Stimulated activated CD8-positive, alpha-beta memory T cell treated with anti-CD3 and anti-CD28 coated beads, Interleukin-15, amount 100 ng/mL, for 48 hours (primary cell): Measurements from ENCODE around the gene APOL1.

Source experiments
- DNase-seq, 2 donors: peaks; one replicate each; pipeline ENCODE4 v3.0.0-alpha.2; 2020; ENCODE audit warnings: low read depth in 2 of 2

The APOL1 gene

DNA sequence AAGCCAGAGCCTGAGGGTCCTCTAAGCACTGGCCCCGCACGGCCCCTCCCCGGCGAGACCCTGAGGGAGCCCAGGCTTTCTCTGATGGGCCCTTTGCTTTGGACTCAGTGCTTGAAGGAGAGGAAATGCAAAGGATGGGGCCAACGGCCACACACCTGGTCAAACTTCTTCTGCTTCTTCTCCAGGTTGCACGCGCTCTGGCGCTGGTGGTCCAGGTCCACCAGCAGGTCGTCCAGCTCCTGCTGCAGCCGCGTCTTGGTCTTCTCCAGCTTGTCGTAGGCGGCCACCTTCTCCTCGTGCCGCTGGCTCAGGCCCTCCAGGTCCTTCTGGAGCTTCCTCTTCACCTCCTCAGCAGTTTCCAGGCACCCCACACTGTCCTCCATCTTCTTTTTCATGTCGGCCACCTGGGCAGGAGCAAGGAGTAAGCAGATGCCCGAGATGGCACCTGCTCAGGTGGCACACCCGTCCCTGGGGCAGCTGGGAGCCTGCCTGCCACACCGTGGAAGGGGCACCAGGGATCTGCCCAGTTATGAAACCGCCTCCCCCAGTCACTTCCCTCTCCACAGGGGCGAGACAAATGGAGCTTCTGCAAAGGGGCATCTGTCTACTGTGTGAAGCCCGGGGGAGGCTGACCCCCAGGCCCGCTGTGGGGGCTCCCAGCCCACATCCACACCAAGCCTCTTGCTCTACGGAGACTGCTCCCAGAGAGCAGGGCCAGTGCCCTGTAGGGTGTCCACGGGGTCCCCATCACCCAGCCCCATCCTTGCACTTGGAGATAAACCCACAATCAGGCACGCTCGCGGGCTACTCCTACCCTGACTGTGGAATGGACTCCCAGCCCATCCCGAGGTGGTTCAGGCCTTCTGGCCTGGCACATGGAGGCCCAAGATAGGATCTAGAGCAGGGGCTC lies 39.2 kb downstream of the APOL1 start:
- DNase-seq: no peak

DNA sequence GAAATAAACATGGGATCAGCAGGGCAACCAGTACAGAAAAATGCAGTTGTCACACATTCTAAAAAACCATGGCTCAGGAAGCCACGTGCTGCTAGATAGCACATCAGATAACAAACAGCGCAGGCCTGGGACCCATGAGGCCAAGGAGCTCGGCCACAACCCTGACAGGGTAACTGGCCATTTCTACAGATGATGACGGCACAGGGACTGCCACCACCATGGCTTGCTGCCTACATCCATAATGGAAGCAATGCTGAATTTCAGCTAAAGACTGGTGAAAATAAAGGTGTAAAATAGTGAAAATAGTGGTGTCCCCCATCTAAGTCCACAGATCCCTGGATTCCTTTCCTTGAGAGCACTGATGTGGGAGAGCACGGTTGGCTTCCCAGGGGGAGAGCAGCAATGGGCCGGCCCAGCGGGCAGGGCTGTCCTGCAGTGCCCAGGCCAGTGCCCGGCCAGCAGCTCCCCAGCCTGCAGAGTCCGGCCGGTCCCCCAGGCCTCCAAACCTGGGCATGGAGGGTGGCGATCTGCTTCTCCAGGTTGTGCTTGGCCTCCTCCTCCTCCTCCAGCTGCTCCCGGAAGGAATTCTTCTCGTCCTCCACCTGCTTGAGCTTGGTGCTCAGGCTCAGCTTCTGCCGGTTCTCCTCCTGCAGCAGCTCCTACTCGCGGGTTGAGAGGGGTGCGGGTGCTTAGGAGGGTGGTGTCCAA lies 40.0 kb downstream of the APOL1 start:
- DNase-seq: no peak

GRCh38 chr22:36293606-36294292 lies 40.8 kb downstream of the APOL1 start:
- DNase-seq: no peak

GRCh38 chr22:36294293-36294620 lies 41.3 kb downstream of the APOL1 start:
- no peak for DNase-seq

DNA sequence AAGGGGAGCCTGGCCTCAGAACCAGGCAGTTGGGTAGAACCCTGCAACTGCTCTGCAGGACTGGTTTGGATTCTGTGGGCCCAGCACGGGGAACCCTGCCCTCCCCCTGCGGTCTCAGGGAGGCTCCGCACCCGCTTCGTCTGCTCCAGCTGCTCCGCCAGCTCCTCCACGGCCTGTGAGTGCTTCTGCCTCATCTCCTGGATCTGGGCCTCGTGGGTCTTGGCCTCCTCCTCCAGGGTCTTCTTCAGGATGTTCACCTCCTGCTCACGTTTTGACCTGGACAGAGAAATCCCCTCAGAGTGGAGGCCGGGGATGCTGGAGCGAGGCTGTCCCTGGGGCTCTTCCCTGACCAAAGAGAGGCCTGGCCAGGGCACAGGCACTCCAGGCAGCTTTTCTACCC lies 41.9 kb downstream of the APOL1 start:
- DNase-seq: no peak

- DNase-seq: no peak
These were observed 42.3 kb downstream of the APOL1 start for GRCh38 chr22:36295247-36295646.

GRCh38 chr22:36296690-36297089 lies 43.8 kb downstream of the APOL1 start:
- DNase-seq: no peak

GRCh38 chr22:36297568-36297967 lies 44.6 kb downstream of the APOL1 start:
- no peak for DNase-seq

DNA sequence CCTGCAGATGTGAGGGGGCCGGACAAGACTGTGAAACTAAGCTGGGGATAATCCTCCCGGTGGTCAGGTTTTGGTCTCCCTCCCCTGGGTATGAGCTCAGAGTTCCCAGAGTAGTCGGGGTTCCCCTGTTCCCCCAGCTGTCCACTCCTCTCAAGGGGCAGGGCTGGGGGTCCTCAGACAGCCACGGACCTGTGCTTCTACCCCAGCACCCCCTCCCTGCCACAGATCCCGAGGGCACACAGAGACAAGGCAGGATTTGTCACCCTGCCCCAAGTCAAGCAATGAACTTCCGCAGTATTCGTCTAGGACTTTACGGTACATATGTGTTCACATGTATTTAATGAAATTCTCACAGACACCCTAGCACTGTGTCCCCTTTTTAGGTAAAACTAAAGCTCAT lies 45.2 kb downstream of the APOL1 start:
- no peak for DNase-seq

- no peak for DNase-seq
These were observed 45.7 kb downstream of the APOL1 start for GRCh38 chr22:36298601-36299000.

DNA sequence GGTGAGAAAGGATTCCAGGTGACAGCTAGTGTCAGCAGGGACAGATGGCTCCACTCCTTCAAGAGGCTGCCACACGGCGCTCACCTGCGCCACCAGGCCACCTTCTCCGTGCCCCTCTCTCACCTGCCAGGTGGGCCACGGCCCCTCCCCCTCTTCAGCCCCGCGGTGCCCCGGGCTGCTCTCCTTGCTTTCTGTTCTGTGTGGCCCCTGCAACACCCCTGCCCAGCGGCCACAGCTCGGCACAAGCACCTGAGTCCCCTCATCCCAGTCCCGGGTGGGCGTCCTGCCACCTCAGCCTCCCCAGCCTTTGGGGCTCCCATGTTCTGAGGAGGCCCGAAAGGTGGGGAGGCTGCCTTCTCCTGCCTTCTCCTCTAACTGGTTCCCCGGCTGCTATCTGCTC lies 46.4 kb downstream of the APOL1 start:
- no peak for DNase-seq

DNA sequence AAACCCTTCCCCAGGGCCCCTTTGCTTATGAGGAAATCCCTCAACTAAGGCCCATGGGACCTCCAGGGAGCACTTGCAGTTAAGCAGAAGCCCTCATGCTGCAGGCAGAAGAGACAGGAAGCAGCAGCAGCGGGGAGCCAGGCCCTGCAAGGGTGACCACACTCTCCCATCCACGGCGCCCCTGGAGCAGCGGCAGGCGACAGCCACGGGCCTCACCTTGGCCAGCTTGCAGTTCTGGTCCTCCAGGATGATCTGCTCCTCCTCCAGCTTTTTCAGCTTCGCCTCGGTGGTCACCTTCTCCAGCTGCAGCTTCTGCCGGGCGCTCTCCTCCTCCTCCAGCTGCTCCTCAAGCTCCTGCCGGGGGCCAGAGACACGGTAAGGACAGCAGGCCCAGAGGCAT lies 47.0 kb downstream of the APOL1 start:
- DNase-seq: no peak

- DNase-seq: no peak
These were observed 47.7 kb downstream of the APOL1 start for GRCh38 chr22:36300396-36301212.

GRCh38 chr22:36301384-36301828 lies 48.5 kb downstream of the APOL1 start:
- peak; percentile 60 to 61 for DNase-seq

GRCh38 chr22:36301851-36302250 lies 48.9 kb downstream of the APOL1 start:
- DNase-seq: no peak

GRCh38 chr22:36302439-36303114 lies 49.6 kb downstream of the APOL1 start:
- DNase-seq: no peak

- no peak for DNase-seq
These were observed 50.2 kb downstream of the APOL1 start for GRCh38 chr22:36303115-36303467.

GRCh38 chr22:36303874-36304273 lies 50.9 kb downstream of the APOL1 start:
- no peak for DNase-seq

GRCh38 chr22:36304429-36304828 lies 51.5 kb downstream of the APOL1 start:
- DNase-seq: no peak

DNA sequence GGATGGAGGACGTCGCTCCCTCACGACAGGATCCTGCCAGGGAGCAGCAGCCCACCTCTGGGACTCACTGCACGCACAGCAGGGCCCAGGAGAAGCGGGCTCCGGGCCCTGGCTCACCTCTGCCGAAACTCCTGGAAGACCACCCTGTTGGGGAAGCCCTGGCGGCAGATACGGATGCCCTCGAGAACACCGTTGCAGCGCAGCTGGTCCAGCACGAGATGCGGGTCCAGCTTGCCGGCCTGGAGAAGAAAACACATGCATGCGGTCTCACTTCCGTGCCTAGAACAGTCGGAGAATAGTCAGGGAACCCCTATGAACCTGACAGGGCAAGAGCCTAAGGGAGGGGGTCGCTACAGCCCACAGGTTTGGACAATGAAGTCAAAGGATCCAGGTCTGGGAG lies 52.9 kb downstream of the APOL1 start:
- DNase-seq: no peak

DNA sequence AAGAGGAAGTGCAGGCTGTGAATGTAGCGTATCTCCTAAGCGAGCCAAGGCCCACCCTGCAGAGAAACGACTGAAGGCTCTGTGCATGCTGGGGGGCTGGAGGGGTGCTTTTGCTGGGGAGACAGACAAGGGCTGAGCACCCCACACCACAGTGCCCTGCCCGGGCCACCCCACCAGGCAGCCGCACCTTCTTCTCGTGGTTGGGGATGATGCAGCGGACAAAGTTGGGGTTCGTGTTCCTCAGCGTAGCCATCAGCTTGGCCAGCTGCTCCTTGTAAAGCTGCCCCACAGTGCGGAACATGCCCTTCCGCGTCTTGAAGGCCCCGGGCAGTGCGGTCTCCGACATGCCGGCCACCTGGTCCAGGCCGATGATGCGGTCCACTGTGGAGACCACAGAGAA lies 53.3 kb downstream of the APOL1 start:
- no peak for DNase-seq
